ENCODE results near the gene ADCY5.

Gene ADCY5

DNA sequence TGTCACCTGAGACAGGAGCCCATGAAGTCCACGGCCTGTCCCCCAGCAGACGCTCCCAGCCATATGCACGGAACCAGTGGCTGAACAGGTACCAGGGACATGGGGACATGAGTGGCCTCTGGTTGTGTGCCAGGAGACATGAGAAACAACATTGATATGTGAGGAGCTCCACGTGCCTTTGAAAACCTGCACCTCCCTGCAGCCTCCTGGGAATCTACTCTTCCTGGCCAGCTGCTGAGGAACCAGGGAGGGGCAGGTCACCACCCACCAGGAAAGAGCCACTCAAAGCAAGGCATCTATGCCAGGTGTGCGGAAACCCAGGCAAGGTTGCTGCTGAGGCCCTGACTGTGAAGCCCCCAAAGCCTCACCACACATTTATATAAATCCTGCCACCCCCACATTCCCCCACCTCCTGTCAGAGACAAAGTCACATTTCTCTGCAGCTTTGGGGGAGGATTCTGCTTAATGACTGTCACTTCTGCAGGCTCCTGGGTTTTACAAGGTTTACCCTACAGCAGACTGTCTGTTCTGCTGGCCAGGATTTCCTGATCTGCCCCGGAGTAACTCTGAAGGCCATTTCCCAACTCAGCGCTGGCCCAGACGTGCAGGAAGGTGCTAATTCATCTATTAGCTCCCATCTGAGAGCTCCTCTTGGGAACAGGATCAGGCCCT is 110.8 kb downstream of the ADCY5 start:
- DNase-seq = no peak

DNA sequence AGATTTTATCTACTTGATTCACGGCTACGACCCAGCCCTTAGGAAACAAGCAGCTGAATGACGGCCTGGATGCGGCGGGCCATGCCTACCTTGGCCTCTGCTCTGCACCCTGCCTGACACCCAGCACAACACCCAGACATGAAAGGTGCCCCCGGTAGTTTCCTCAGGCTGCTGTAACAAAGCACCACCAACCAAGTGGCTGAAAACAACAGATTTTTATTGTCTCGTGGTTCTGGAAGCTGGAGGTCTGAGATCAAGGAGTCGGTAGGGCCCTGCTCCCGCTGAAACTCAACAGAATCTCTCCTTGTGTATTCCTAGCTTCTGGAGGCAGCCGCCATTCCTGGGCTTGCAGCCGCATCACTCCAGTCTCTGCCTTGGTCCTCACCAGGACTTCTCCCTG is 111.7 kb downstream of the ADCY5 start:
- DNase-seq = no peak

DNA sequence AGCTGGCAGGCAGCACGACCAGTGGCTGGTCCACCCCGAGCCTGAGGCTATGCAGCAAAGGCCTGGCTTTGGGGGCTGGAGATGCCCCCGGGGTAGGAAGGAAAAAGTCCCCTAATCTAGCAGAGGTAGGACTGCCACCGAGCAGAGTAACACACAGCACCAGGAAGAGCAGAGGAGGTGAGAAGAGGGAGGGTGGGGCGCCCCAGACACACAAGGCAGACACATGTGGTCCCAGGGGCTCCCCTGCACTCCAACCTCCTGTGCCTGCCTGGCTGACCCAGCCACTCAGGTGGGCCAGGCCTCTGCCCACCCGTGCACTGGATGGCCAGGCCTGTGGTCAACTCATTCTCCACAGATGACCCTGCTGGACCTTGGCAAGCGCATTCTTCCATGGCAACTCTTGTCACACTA is 112.4 kb downstream of the ADCY5 start:
- DNase-seq = no peak

DNA sequence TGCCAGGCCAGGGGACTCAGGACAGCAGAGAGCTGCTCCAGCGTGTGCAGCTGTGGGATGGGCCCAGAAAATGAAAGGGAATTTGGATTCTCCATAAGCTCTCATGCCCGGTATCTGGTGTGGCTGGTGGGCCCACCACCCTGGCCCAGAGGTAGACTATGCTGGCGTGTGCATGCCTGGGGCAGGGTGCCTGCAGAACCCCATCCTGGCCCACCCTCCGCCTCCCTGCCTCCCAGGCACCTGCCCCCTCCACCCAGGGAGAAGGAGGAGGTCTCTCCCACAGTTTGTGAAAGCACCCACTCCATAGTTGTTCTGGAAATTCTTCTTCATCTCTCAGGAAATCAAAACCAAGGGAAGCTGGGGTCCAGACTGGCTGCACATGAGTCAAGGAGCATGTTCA is 112.9 kb downstream of the ADCY5 start:
- no peak for DNase-seq

DNA sequence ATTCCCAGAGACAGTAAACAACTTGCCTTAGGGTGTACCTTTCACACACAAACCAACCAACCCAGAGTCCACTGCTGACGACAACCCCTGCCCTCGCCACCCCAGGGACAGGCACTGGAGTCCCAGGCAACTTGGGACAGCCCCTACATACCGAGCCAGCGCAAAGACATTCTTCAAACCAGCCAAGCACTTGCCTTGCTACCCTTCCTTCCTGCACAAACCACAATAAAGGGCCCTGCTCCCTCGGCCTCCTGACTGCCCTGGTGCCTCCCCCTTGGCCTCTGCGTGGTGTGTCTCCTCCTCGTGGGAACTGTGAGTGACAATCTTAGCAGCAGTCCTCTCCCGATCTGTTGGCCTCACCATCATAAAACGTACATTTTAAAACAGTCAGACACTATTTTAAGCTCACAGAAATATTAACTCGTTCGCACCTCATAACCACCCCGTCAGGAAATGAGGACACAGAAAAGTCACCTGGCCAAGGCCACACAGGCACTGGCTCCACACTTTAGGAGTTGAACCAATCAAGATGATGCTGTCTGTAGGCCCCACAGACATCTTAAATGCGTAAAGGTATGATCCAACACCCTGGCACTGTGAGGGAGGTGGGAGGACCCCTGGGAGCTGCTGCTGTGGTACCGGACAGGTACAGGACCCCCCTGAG is 113.8 kb downstream of the ADCY5 start:
- DNase-seq = no peak

DNA sequence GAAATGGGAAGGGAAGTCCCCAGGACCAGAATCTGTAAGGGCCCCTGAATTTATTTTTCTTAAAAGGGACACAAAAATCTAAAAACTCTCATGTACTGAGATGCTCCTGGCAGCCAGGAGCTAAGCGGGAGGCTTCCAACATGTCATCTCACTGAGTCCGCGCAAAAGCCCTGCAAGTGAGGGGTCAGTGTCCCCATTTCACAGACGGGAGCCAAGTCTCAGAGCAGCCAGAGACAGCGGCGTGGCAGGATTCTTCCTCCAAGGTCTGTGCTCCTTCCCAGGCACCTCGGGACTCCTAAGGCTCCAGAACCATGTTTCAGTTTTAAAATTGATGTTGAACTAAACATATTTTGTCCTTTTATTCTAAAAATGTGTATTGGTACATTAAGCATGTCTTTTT is 114.8 kb downstream of the ADCY5 start:
- no peak for DNase-seq

GRCh38 chr3:123333401-123333800 is 115.5 kb downstream of the ADCY5 start:
- DNase-seq = no peak

DNA sequence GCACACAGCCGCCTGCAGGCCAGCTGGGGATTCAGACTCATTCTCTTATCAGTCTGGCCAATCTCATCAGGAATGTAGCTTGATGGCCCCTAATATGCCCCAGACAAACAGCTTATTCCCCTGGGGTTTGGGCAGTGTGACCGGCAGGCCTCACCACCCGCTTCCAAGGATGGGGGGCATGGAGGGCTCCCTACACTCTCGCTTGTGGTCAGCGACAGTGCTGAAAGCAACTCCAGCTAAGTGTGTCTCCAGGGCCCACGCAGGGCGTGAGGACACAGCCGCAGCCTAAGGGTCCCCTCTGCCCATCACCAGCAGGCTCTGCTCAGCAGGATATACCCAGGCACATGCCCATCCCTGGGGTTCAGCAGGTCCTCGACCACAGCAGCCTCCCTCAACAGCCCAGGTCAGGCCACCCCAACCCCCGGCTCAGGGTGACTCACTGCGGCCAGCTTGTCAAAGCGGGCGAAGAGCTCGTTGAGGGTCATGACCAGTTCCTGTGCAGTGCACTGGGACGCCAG is 116.7 kb downstream of the ADCY5 start:
- DNase-seq = no peak

DNA sequence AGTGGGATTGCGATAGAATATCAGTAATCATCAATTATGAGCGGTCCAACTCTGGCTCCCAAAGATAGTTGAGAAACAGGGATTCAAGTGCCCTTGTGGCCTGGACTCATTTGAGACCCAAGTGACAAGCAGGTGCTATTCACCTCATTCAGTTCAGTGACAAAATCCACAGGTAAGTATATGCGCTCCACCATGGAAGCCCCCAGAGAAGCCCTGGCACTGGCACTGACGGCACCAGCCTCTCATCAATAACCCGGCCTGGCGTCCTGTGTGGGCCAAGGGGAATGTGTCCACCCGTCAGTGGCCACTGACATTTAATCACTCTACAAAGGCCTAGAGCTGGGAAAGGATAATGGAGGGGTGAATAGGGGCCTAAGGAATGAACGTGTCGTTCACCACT is 117.2 kb downstream of the ADCY5 start:
- no peak for DNase-seq

DNA sequence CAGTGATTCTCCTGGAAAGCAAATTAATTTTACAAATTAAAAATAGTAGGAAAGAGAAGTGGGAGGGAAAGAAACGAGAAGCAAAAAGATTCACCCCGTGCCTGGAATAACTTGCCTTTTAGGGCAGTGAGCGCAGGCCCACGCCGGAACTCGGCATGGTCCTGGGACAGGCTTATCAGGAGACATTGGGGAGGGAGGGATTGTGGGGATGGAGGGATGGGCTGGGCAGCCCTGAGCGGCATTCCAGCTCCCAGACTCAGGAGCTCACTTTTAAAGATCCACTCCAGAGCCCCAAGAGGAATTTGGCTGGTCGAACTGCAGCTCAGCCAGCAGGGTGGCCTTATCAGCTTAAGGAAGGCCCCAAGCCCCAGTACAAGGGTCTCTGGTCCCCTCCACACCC is 117.9 kb downstream of the ADCY5 start:
- DNase-seq = no peak

DNA sequence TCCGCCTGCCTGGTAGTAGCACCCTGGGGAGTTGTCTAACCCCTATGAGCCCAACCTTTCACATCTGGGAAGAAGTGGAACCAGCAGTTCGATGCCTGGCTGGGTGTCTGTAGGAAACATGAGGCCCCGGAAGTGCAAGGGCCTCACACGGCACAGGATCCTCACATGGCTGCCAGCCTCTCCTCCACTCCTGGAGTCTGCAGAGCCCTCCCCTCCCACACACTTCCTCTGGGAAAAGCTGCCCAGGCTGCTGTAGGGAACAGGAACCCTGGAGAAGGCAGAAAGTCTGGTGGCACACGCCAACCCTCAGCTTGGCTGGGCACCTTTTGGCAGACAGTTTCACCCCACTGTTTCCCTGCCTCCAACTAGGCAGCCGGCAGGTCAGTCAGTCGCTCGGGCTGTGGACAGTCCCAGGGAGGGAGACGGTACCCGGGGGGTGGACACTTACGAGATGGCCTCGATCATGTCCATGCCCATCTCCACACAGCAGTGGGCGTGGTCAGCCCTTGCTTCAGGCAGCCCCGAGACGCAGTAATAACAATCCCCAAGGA is 118.4 kb downstream of the ADCY5 start:
- no peak for DNase-seq

GRCh38 chr3:123329636-123330340 is 119.1 kb downstream of the ADCY5 start:
- DNase-seq = no peak

DNA sequence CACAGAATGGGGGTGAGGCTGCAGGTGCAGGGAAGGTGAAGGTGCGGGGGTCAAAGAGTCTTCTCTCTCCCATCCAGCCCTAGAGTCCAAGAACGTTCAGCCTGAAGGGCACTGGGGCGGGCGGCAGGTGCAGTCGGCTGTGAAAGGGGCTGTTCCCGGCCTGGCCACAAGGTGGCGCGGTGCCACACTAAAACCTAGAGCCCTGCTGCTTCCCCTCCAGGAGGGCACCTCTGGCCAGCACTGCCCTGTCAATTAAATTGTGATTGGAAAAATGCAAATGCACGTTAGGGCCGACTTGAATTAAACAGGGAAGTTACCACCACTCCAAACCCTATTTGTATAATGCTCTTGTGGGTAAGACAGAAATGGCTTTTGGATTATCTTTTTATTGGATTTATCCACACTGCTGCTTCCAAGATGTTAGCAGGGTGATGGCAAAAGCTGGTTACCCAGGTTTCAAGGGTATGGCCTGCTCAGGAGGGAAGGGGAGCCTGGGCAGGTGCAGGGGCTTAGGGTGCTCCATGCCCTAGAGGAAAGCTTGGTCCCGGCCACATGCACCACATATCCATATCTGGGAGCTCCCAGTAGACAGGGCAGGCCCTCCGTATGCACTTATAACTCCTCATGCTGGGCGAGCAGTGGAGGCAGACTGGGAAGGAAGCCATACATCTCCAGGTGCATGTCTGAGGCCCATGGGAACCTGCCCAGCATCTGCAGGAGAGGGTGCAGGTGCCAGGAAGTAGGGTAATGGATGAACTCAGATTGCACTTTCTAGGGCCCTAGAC is 119.8 kb downstream of the ADCY5 start:
- peak; percentile 27 to 67 (median 60) for DNase-seq

GRCh38 chr3:123327956-123328850 is 120.7 kb downstream of the ADCY5 start:
- no peak for DNase-seq

DNA sequence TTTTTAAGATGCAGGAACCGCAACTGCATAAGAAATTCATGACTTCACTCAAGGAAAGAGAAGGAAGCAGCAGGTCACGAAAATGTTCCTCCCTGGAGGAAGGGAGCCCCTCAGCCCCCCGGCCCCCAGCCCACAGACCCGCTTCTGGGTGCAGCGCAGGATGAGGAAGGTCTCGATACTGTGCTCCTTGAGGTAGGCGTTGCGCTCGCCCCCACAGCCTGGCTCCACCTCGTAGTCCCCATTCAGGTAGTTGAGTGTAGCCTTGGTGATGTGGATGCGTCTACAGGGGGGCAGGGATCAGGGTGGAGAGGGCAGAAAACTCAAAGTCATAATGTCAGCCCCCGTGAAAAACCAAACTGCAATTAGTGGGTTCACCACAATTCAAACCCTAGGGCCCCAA is 121.4 kb downstream of the ADCY5 start:
- no peak for DNase-seq

- DNase-seq = no peak
These were observed 122.4 kb downstream of the ADCY5 start for GRCh38 chr3:123326531-123326930.

- no peak for DNase-seq
These were observed 123.1 kb downstream of the ADCY5 start for GRCh38 chr3:123325766-123326256.

GRCh38 chr3:123324880-123325765 is 123.8 kb downstream of the ADCY5 start:
- DNase-seq = no peak

DNA sequence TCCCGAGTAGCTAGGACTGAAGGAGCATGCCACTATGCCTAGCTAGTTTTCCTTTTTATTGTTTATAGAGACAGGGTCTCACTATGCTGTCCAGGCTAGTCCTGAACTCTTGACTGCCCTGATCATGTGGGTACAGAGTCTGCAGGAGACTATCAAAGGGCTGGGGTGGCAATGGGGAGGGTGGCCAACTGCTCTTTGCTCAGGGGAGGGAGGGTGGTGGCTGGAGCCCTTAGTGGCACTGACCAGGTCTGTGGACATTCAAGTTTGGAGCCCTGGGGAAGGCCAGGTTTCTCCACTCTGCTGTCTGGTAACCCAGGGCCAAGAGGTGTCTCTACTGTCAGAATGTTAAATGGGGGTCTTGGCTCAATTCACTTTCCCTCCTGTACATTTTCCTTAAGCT is 125.1 kb downstream of the ADCY5 start:
- DNase-seq = no peak

DNA sequence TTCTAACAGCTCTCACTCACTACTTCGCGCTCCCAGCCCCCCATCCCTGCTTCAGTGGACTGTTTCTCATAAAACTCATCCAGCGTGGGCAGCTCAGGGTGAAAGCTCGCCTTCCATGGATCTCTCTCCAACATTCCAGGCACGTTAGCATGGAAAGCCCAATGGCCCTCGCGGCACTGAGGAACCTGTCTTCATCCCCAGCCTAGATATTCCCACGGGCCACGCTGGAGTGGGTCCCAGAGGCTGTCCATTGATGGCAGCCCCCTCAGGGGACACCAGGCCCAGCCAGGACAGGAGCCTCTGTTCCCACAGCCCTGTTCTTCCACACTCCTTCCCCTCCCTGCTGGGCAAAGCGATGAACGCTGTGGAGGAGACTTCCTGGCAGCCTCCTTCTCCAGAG is 126.0 kb downstream of the ADCY5 start:
- no peak for DNase-seq

DNA sequence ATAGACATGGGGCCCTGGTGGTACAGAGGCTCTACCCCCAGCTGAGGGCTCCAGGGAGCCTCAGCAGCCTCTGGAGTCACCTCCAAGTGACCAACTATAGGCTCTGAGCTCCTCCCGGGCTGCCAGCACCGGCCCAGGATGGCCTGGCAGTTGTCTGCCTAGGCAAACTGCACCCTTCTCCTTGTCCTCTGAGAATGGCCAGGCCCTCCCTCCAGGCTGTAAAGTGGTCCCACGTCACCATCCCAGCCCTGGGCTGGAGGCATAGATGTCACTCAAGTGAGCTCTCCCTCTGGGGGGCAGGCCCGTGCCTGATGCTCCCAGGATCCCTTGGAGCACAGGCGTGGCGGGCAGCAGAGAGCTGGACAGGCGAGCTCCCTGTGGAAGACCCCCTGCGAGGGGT is 127.1 kb downstream of the ADCY5 start:
- DNase-seq = no peak

Measured in activated naive CD4-positive, alpha-beta T cell (primary cell).